ENCODE data around the gene SMYD3. TPM values are rescaled to one million over a fixed set of nuclear protein-coding genes. Genes with fewer than 3 reads are reported as not detected.

SMYD3 gene
- total RNA-seq, 6 experiments from 2014 or later: 6.3 to 10.0 (median 6.6) TPM

GRCh38 chr1:246010386-246010785 is 496.7 kb downstream of the SMYD3 start:
- no peaks in the 10 kb centered on the region for H3K9me3 ChIP-seq
- H3K4me3 ChIP-seq: no peak overlapping the region
- H3K4me1 ChIP-seq: no peaks in the 10 kb centered on the region
- ATAC-seq (no peak), DNase-seq (no peak)
- H3K27ac ChIP-seq: no peak overlapping the region
- intact Hi-C loops (cut with DNase I): no loop called here
- 82% methylated on average over 3 of the region's 3 CpGs for WGBS (ENCODE audit: insufficient coverage, low coverage, low lambda C conversion rate, missing lambda C conversion rate)
- no peaks in the 10 kb centered on the region for H3K36me3 ChIP-seq
- no peaks in the 10 kb centered on the region for H3K27me3 ChIP-seq
- TF ChIP-seq CTCF (IDR thresholded peaks at IDR 0.05) (no peak), POLR2A (IDR thresholded peaks at IDR 0.05) (no peak)

GRCh38 chr1:246008363-246008831 is 498.7 kb downstream of the SMYD3 start:
- Histone ChIP-seq H3K4me1 (no peaks in the 10 kb centered on the region), H3K27ac (no peak overlapping the region), H3K36me3 (no peaks in the 10 kb centered on the region), H3K4me3 (no peak overlapping the region), H3K27me3 (no peaks in the 10 kb centered on the region), H3K9me3 (no peaks in the 10 kb centered on the region)
- ATAC-seq (no peak), DNase-seq (no peak)
- no peak for TF ChIP-seq POLR2A (IDR thresholded peaks at IDR 0.05)
- 70% methylated on average over 8 of the region's 10 CpGs for WGBS (ENCODE audit: insufficient coverage, low coverage, low lambda C conversion rate, missing lambda C conversion rate)
- intact Hi-C loops (cut with DNase I): loop anchor here in 1 of 2 donors (10.0 kb wide), 1 partner anchor 854 kb away; the partner anchor contains the start of gene KIF26B

GRCh38 chr1:246005067-246005466 is 502.0 kb downstream of the SMYD3 start:
- Histone ChIP-seq H3K27ac (no peak overlapping the region), H3K4me3 (no peak overlapping the region), H3K36me3 (no peaks in the 10 kb centered on the region), H3K4me1 (no peaks in the 10 kb centered on the region), H3K9me3 (no peaks in the 10 kb centered on the region), H3K27me3 (no peaks in the 10 kb centered on the region)
- ATAC-seq (peak in 2 of 4 donors; percentile 25 to 55), DNase-seq (no peak)
- intact Hi-C loops (cut with DNase I): loop anchor here in 1 of 2 donors (10.0 kb wide), 1 partner anchor 850 kb away; the partner anchor contains the start of gene KIF26B
- TF ChIP-seq POLR2A (IDR thresholded peaks at IDR 0.05): no peak
- no peak for TF ChIP-seq CTCF (IDR thresholded peaks at IDR 0.05)
- 47% methylated on average over 3 of the region's 3 CpGs for WGBS (ENCODE audit: insufficient coverage, low coverage, low lambda C conversion rate, missing lambda C conversion rate)

GRCh38 chr1:246004301-246004700 is 502.8 kb downstream of the SMYD3 start:
- 77% methylated on average over 3 of the region's 3 CpGs for WGBS (ENCODE audit: insufficient coverage, low coverage, low lambda C conversion rate, missing lambda C conversion rate)
- Histone ChIP-seq H3K27me3 (no peaks in the 10 kb centered on the region), H3K27ac (no peak overlapping the region), H3K4me1 (no peaks in the 10 kb centered on the region), H3K9me3 (no peaks in the 10 kb centered on the region), H3K36me3 (no peaks in the 10 kb centered on the region), H3K4me3 (no peak overlapping the region)
- ATAC-seq (no peak), DNase-seq (no peak)
- no peak for TF ChIP-seq CTCF (IDR thresholded peaks at IDR 0.05)
- intact Hi-C loops (cut with DNase I): loop anchor here in 1 of 2 donors (10.0 kb wide), 1 partner anchor 850 kb away; the partner anchor contains the start of gene KIF26B

GRCh38 chr1:246003442-246003730 is 503.7 kb downstream of the SMYD3 start:
- Histone ChIP-seq H3K27ac (no peak overlapping the region), H3K4me3 (no peak overlapping the region), H3K27me3 (no peaks in the 10 kb centered on the region), H3K9me3 (no peaks in the 10 kb centered on the region), H3K4me1 (no peaks in the 10 kb centered on the region), H3K36me3 (no peaks in the 10 kb centered on the region)
- TF ChIP-seq CTCF (IDR thresholded peaks at IDR 0.05): no peak
- TF ChIP-seq POLR2A (IDR thresholded peaks at IDR 0.05): no peak
- WGBS (ENCODE audit: insufficient coverage, low coverage, low lambda C conversion rate, missing lambda C conversion rate): 11% methylated on average over 1 of the region's 2 CpGs
- DNase-seq (no peak), ATAC-seq (no peak)
- intact Hi-C loops (cut with DNase I): loop anchor here in 1 of 2 donors (10.0 kb wide), 1 partner anchor 849 kb away; the partner anchor contains the start of gene KIF26B
